Measurements from ENCODE around the gene BTBD9.

- no peak for TF ChIP-seq CTCF (optimal IDR thresholded peaks at IDR 0.05 in 1 of 3, IDR thresholded peaks at IDR 0.05 in 1 of 3, conservative IDR thresholded peaks at IDR 0.05 in 1 of 3; ENCODE audit: extremely low read depth in 1 of 3, insufficient read depth in 2 of 3, low read length in 3 of 3)
- TF ChIP-seq EZH2 (IDR thresholded peaks at IDR 0.05; ENCODE audit: low read length): no peak
Observed at GRCh38 chr6:38273325-38273724, 366.4 kb downstream of the BTBD9 start.
